ENCODE results near the gene EDNRA. TPM values are rescaled to one million over a fixed set of nuclear protein-coding genes. Genes with fewer than 3 reads are reported as not detected.

The EDNRA gene
- total RNA-seq, 1 experiment from 2014 or later, result 0.13 TPM

DNA sequence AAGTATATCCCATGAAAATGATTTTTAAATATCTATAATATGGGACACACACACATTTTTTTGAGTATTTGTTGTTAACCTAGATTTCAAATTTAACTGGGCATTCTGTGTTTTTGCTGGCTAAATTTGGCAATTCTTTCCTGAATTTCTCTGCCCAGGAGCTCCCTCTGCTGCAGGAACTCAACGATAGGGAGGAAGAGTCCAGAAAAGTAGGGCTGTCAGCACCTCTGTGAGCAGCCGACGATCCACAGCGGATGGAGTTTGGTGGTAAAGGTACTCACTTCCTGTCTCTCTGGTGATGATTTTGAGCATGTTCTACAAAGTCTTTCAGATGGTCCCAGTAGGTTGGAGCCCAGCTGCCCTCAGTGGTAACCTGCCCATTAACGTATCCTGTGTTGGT, 113.2 kb downstream of the EDNRA start:
- no peaks in the 10 kb centered on the region for H3K4me1 ChIP-seq (ENCODE audit: control insufficient read depth, insufficient read depth, low read length)
- H3K27ac ChIP-seq (ENCODE audit: low read length), result no peak overlapping the region
- no peaks in the 10 kb centered on the region for H3K9me3 ChIP-seq (ENCODE audit: control insufficient read depth, insufficient read depth, low read depth, low read length)
- in situ Hi-C loops (cut with HindIII; ENCODE audit: low pct_unique_long_range_greater_than_20kb, low sequenced_read_pairs), result no loop called here
- ChIA-PET POLR2A (no interaction called here), CTCF (no interaction called here)
- ATAC-seq, result no peak
- DNase-seq (ENCODE audit: low read depth, low spot score), result no peak
- H3K27me3 ChIP-seq (ENCODE audit: control insufficient read depth, insufficient read depth, low read length), result no peaks in the 10 kb centered on the region
- H3K36me3 ChIP-seq (ENCODE audit: control insufficient read depth, insufficient read depth, low read length), result no peaks in the 10 kb centered on the region
- BruUV-seq (replicated peaks), result no TSS peak
- no peak overlapping the region for H3K4me3 ChIP-seq (ENCODE audit: low read depth in 2 of 2, low read length in 2 of 2)
- intact Hi-C loops (cut with micrococcal nuclease; ENCODE audit: unreplicated experiment), result loop anchor here (5.0 kb wide), 1 partner anchor 577 kb away; no protein-coding TSS in a partner anchor
- TF ChIP-seq SIN3A (IDR thresholded peaks at IDR 0.05; ENCODE audit: borderline replicate concordance, insufficient read depth, low read depth, low read length), result no peak
- TF ChIP-seq TCF7L2 (IDR thresholded peaks at IDR 0.05; ENCODE audit: low read depth, low read length), result no peak
- TF ChIP-seq, protein P1, sequence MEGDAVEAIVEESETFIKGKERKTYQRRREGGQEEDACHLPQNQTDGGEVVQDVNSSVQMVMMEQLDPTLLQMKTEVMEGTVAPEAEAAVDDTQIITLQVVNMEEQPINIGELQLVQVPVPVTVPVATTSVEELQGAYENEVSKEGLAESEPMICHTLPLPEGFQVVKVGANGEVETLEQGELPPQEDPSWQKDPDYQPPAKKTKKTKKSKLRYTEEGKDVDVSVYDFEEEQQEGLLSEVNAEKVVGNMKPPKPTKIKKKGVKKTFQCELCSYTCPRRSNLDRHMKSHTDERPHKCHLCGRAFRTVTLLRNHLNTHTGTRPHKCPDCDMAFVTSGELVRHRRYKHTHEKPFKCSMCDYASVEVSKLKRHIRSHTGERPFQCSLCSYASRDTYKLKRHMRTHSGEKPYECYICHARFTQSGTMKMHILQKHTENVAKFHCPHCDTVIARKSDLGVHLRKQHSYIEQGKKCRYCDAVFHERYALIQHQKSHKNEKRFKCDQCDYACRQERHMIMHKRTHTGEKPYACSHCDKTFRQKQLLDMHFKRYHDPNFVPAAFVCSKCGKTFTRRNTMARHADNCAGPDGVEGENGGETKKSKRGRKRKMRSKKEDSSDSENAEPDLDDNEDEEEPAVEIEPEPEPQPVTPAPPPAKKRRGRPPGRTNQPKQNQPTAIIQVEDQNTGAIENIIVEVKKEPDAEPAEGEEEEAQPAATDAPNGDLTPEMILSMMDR (IDR thresholded peaks at IDR 0.05), result 0 out of 2 replicates have a peak, but pooled peaks have one; percentile 16

Other genes starting within 250 kb of the EDNRA start
- 26.5 TPM for gene TMEM184C, start 136.3 kb downstream of the EDNRA start, total RNA-seq (2021; ENCODE audit: unreplicated experiment)
- 4.4 TPM for gene PRMT9, start 203.1 kb downstream of the EDNRA start, total RNA-seq (2021; ENCODE audit: unreplicated experiment)